NCI-H2029 (cell line): ENCODE results near the gene CHURC1.

Experiments
- DNase-seq: peaks from one replicate; lab custom pipeline; 2025; lab: John Stamatoyannopoulos, UW

Gene CHURC1

DNA sequence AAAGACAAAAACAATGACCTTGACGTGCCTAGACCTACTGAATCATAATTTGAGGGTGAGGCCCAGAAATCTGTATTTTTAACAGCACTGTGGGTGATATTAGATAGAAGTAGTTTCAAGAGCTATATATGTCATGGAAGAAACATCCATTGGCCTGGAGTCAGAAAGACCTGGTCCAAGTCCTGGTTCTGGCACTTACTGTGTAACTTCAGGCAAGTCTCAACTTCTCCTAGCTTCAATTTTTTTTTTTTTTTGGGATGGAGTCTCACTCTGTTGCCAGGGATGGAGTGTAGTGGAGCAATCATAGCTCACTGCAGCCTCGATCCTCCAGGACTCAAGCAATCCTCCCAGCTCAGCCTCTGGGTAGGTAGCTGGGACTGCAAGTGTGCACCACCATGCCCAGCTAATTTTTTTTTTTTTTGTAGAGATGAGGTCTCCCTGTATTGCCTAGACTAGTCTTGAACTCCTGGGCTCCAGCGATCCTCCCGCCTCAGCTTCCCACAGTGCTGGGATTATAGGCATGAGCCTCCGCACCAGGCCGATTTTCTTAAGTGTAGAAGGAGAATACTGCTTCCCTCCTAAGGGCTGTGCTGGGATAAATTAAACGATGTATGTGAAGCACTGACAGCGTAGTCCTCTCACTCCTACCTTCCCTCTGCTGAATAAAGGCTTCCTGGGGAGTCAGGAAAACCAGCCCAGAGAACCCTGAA lies 42.6 kb downstream of the CHURC1 start:
- no peak for DNase-seq

DNA sequence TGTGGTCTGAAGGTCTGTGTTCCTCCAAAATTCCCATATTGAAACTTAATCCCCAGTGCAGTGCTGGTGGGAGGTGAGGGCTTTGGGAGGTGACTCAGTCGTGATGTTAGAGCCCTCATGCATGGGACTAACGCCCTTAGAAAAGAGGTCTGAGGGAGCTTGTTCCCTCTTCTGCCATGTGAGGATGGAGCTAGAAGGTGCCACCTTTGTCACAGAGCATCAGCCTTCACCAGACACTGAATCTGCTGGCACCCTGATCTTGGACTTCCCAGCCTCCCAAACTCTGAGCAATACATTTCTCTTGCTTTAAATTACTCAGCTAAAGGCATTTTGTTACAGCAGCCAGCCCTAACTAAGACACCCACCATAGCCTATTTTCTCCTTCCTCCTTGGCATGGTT lies 43.9 kb downstream of the CHURC1 start:
- DNase-seq = no peak

DNA sequence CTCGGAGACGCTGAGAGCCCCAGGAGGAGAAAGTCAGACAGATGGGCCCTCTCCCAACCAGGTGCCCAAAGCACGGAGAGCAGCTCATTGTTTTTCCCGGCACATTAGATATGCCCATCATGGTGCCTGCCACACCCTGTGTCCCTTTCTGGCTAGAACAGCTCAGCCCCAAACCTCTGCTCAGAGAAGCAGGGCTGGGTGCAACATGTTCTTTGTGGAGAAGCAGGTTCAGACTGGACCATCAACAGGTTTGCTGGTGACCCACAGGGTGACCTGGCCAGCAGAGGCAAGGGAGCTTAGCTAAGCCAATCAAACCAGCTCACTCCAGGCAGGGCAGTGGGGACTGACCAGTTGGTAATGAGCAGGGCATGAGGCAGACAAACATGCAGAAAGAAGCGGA lies 44.5 kb downstream of the CHURC1 start:
- DNase-seq = no peak

DNA sequence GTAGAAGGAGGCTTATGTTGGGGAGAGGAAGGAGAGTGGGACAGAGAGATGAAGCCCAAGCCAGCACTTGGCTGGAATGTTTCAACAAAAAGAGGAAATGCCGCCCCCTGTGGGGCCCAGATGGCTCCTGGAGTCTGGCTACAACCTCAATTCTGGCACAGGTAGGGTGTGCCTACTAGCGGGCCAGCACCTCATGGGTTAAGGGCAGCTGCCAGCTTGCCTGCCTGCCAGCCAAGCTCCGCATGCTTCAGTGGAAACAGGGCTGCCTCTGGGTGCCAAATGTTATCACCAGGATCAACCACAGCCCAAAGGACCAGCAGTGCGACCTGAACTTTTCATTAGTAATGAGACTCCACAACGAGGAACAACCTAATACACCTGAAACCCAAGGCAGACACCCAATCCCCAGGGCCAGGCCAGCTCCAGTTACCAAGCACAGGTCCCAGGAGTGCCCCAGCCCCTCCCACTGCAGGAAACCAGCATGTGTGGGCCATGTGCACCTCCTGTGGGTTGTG lies 46.6 kb downstream of the CHURC1 start:
- peak; percentile 55 for DNase-seq

DNA sequence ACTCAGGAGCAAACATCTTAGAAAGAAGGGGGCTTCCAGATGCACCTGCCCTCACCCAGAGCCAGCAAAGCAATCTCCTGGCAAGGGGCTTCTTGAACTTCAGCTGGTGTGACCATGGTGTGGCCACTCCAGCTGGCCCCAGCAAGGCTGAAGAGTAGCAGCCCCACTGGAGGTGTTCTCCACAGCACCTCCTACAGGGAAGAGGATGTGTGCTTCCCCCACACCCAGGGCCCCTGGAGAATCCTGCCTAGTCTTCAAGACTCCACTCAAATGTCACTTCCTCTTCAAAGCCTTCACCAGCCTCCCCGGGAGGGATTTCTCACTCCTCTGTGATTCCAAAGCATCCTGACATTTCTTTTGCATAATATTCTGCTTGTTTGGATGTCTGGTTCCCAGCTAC lies 49.4 kb downstream of the CHURC1 start:
- no peak for DNase-seq

DNA sequence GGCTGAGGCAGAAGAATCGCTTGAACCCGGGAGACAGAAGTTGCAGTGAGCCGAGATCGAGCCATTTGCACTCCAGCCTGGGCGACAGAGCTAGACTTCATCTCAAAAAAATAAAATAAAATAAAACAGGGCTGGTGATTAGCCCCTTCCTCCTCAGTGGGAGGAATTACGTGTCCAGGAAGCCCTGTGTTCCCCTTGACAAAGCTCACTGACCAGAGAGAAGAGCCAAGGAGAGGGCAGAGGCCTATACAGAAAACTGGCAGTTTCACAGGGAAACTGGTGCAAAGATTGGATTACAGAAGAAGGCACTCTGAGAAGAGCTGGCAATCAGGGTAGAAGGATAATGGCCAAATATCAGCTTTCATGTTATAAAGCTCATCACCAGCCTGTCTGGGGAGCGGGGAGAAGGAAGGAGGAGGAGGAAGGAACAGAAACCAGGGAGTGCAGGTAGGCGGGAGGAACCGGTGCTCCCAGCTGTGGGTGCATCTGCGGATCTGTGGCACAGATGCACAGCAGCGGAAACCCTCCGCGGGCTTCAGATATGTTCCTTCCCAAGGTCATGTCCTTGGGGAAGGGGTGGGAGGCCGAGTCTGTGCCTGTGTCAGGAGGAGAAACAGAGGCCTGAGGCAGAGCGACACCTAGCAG lies 51.2 kb downstream of the CHURC1 start:
- no peak for DNase-seq

DNA sequence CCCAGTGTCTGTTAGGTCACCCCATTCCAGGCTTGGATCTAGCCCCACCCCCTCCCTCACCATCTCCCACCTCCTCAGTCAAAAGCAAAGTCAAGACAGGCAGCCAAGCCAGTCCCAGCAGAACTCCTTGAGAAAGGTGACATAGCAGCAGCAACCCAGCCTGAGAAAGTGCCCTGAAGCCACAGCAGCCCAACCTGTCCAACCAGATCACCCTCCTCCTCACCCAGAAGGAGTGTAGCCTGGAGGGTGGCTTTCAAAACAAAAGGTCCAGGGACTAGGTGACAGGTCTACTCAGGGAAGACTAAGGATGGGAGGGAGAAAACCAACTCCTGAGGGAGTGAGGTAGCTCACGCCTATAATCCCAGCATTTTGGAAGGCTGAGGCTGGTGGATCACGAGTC lies 52.7 kb downstream of the CHURC1 start:
- no peak for DNase-seq

DNA sequence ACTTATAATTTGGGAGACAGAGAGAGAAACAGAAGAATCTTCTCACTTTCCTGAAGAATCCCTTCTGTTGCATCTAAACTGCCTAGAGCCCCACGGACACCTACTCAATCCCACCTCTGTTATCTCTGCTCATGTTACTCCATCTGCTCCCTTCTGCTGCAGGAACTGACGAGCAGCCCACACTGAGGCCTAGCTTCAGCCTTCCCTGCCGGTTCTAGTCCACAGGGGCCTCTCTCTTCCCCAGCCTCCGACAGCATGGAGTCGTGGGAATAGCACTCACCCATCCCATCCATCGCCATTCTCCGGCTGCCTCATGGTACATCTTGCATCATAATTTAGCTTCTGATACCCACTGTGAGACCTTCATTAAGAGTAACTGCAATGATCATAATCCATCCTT lies 53.9 kb downstream of the CHURC1 start:
- DNase-seq = no peak

DNA sequence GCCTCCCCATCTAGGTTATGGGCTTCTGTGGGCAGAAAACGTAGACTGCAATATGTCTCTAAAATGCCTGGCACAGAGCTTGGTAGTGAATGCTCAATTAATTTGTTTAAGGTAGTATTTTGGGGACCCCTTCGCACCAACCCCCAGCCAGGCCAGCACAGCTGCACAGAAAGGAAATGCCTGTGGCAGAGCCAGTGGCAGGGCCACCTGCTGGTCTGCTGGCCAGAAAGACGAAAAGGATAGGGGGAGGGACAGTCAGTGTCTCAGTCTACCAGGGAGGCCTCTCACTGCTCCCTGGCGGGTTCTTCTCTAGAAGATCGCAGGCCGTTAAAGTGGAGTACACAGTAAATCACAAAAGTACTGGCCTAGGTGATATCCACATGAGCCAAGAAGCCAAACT lies 54.4 kb downstream of the CHURC1 start:
- no peak for DNase-seq

DNA sequence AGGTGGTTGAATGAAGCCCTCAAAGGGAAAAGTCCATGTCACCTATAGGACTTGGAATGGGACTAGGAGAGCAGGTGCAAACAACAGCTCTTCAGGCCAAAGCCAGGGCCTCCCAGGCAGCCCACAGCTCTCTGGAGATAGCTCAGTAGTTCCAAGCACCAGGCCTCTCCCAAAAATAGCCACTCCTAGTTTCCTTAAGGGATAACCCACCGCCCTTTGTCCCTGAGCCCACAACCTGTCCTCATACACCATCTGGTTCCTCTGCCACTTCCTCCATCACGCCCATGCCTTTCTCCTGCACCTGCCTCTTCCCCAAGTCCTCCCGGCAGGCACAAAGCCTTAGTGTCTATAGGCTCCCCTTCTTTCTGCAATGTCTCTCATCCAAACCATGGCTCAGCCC lies 55.8 kb downstream of the CHURC1 start:
- no peak for DNase-seq

DNA sequence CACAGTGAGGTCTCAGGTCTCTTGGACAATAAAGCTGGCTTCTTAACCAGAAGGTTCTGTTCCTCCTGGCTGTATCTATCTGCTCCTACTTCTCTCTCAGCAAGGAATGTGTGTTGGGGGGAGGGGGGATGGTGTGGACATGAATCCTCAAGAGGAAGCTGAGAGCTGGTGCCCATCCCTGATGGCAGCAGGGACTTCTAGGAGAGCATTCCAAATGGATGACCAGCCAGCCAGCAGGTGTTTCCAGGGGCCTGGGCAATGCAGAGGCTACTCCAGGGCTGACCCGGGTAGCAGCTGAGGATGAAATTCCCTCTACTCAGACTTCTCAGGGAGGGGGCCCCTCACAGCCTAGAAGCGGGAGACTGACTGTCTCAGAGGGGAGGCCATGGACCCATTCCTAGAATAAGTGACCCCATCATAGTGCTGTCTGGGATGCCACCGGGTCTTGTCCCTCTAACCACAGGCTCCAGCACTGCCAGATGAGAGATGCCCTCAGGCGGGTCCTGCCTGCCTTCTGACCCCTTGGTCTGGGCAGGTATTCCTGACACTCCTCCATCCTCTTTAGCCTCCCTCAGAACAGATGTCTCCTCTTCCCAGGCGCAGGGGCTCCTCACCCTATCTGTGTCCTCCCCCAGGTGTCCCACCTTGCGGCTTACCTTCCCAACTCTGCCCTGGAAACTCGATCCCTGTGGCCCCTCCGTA lies 56.7 kb downstream of the CHURC1 start:
- no peak for DNase-seq

DNA sequence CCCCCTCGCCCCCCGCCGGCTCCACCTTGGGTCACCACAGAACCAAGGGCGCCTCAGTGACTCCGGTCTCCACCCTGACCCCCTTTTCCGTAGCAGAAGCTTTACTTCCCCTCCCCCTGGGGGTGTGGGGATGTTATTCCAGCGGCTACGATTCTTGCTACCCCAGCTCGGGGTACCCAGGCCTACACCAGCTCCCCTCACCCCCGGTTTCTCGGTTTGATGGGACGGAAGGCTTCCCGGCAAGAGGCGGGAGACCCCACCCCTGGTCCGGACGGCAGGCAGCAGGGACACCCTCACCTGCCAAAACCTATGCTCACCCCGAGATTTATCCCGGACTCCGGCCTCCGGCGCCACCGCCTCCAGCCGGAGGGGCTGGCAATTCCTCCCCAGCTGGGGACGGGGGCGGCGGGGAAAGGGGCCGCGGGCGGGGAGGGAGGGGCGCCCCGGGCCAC lies 57.3 kb downstream of the CHURC1 start:
- DNase-seq = no peak

DNA sequence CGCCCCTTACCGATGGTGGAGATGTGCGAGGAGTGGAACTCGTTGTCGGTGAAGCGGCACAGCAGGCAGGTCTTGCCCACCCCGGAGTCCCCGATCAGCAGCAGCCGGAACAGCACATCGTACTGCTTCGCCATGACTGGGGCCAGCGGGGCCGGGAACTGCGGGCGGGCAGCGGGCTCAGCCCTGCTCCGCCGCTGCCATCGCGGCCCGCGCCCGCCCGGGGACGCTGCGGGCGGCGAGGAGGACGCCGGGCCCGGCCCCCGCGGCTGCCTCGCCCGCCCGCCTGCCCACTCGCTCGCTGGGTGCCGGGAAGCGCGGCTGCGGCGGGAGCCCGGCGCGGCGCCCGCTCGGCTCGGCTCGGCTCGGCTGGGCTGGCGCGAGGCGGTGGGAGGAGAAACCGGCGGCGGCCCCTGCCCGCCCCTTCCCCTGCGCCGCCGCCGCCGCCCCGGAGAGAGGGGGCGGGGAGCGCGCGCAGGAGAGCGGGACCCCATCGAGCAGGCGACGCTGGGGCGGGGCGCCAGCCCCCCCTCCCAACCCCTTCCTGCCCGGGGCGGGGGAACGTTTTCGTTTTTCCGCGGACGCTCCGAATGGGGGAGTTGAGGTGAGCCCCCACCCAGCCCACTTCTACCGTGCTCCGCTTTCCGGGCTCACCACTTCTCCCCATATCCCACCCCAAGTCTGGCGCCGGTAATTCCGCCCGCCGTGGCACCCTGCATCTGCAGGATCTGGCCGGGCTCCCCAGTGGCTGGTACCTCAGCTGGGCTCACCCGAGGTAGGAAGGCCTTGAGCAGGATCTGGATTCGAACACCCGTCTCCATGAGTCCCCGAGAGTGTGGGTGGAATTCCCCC lies 57.9 kb downstream of the CHURC1 start, which contains the start of gene RAB15:
RAB15 (minus strand) TSS at position 394 of the 849 bp plus-strand sequence; CDS start at position 134, 260 bp downstream.
- no peak for DNase-seq

DNA sequence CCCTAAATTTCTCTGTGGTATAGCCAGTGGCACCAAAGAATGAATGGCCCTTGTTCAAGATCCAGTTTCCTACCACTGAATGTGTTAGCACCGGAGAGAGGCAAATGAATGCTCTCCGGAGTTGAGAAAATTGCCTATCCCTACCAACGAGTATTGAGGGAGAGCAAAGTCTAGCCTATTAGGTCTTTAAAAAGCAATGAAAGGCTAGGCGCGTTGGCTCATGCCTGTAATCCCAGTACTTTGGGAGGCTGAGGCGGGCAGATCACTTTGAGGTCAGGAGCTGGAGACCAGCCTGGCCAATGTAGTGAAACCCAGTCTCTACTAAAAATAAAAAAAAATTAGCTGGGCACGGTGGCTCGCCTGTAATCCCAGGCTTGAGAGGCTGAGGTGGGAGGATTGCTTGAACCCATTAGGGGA lies 58.8 kb downstream of the CHURC1 start:
- no peak for DNase-seq

DNA sequence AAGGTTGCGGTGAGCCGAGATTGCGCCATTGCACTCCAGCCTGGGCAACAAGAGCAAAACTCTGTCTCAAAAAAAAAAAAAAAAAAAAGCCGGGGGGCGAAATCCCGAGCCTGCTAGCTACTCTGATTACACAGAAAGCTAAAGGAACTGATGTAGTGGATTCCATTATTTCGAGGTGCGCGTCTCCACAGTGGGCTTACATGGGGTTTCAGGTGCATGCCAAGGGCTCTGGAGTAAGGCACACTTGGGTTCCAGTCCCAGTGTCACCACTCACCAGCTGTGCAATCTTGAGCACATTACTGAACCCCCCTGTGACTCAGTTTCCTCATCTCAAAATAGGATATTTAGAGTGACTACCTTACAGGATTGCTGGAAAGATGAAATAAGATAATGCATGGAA lies 59.6 kb downstream of the CHURC1 start:
- no peak for DNase-seq

DNA sequence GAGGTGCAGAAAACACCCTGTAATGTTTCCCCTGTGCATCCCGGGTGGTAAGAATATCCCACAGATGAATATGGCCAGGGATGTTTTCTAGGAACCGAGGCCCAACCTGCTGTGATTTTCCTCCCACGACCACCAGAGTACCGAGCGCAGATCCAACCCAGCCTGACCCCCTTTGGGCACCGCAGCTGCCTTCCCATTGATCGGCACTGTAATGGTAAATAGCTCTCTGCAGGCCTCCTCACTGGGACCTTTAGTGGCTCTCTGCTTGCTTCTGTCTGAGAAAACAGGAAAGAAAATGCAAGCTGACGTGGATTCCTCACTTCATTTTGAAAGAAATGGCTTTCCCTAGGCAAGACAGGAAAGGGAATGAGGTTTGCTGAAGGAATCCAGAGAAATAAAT lies 60.3 kb downstream of the CHURC1 start:
- no peak for DNase-seq

DNA sequence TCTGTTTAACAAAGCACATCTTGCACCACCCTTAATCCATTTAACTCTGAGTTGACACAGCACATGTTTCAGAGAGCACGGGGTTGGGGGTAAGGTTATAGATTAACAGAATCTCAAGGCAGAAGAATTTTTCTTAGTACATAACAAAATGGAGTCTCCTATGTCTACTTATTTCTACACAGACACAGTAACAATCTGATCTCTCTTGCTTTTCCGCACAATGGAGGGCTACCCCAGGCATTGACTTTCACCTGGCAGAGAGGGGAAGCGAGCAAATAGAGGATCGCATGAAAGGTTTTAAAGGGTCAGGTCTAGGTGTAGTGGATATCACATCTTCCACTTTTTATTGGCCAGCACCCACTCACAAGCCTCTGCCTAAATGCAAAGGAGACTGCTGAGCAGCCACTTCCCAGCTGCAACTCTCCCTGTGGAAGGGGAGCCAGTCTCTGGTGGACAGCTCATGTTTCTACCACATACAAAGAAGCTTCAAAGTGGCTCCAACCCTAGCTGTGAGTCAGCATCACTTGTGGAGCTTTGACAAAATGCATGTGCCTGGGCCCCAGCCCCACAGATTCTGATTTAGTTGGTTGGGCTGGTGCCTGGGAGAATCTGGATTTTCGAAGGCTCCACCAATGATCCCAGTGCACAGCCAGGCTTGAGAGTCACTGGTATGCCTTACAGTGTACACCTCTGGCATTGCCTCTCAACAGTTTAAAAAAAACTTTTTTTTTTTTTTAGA lies 65.2 kb downstream of the CHURC1 start:
- no peak for DNase-seq

DNA sequence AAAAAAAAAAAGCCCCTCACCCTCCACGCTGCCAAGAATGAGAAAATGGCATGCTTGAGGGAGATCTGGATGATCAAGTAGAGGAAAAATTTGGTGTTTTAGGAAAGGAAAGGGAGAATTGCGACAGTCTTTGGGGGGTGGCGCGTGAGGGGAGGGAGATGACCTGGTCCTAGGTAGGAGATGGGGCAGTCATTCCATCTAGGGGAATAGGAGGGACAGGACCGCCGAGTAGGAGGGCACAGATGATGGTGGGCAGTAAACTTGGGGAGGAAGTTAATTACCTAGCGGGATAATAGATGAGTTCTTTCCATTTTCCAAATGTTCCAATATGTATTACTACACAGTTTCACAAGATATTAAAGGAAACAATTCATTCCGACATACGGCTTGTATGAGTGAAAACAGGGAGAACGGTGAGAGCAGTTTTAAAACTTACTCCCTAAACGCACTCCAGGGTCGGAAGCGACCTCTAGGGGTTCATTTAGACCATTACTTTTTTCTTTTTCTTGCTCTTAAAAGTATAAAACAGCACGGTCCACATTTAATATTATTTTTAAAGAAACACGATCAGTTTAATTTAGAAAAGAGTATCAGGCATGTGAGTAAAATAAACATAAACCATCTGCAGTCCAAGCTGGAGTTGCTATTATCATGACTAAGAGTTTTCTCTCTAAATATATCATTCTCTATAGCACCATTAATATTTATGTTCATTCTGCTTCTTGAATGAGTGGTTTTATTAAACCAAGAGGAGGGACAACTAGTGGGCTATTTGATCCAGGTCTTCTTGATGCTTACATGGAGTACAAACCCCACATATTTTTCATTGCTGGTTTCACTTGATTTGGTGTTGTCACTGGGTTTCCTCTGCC lies 69.4 kb downstream of the CHURC1 start:
- no peak for DNase-seq
